Activated gamma-delta T cell (primary cell): Measurements from ENCODE around the gene DRD4.
"Not testable (repeated sequence)": the region's sequence is repeated elsewhere in the genome, so short reads cannot be mapped to it uniquely, and the experiment has no call there.

Experiments used
- DNase-seq: peaks from one replicate; lab custom pipeline; 2025; lab: John Stamatoyannopoulos, UW

DRD4 gene

GRCh38 chr11:679271-680207 is 42.5 kb downstream of the DRD4 start:
- DNase-seq, result no peak

GRCh38 chr11:680476-680875 is 43.4 kb downstream of the DRD4 start:
- DNase-seq, result no peak

GRCh38 chr11:680970-681369 is 43.9 kb downstream of the DRD4 start:
- DNase-seq, result no peak

- no peak for DNase-seq
Measured at GRCh38 chr11:686451-687243, 49.6 kb downstream of the DRD4 start.

GRCh38 chr11:687751-688150 is 50.7 kb downstream of the DRD4 start:
- no peak for DNase-seq

DNA sequence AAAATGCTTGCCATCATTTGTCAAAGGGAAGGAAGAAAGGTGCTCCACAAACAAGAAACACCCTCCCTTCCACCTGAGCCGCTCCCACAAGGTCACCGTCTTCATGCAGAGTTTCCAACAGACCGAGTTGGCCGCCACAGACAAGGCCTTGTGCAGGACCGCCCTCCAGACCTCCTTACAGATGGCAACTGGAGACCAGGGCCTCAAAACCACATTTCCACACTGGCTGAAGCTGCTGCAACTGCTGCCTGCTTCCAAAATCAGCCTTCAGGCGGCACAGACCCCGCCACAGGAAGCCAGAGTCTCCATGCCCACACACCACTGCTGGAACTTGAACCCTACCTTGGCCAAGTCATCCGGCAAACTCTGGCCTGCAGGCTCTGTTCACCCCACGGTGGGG is 51.6 kb downstream of the DRD4 start:
- DNase-seq, result no peak

DNA sequence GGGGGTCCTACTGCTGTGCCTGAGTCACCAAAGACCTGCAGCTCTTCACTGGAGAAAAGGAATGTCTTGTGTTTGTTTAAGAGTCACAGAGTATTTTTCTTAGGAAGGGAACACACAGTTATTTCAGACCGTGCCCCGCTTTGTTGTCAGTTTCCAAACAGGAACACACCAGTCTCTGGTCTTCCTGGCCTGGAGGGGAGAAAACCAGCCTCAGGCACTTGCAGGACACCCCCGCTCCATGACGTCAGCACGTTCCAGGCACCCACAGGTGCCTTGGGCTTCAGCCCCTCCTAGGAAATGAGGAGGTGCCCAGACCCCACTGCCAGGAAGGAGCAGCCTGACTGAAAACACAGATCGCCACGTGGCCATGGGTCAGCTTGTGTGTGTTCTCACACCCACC is 52.6 kb downstream of the DRD4 start:
- no peak for DNase-seq

- not testable (repeated sequence) for DNase-seq
Measured at GRCh38 chr11:690244-690643, 53.2 kb downstream of the DRD4 start.
